Eye (tissue), 1 donor: ENCODE measurements around the gene LILRB3.
"Not testable (repeated sequence)": the region's sequence is repeated elsewhere in the genome, so short reads cannot be mapped to it uniquely, and the experiment has no call there.

Experiments
- DNase-seq: peaks from one replicate; pipeline ENCODE4 v3.0.0-alpha.2; 2015

The LILRB3 gene

DNA sequence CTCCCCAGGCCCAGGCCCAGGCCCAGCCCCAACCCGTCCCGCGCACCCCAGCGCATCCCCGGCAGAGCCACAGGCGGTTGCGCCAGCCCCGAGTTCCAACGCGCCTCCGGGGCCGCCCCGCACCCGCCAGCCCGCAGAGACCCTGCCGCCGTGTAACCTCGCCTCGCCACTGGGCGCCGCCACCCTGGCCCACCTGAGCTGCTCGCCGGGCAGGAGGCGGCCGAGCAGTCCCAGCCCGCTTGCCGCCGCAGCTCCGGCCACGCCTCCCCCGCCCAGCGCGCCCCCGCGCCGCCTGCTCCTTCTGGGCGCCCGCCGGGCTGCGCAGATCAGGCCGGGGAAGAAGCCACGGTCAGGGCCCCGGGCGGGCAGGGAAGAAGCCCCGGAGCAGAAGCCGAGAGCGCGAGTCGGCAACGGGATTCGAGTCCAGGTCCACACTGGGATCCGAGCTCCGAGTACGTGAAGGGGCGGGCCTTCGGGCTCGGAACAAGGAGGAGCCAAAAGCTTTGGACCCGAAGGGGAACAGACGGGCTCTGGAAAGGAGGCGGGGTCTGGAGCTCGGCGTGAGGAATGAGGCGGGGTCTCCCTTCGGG, 33.6 kb downstream of the LILRB3 start, which contains the start of gene MBOAT7:
Gene MBOAT7 (minus strand): TSS at position 436 of the 590 bp plus-strand sequence. CDS start 1,072 bp downstream, outside the sequence.
- DNase-seq: no peak

DNA sequence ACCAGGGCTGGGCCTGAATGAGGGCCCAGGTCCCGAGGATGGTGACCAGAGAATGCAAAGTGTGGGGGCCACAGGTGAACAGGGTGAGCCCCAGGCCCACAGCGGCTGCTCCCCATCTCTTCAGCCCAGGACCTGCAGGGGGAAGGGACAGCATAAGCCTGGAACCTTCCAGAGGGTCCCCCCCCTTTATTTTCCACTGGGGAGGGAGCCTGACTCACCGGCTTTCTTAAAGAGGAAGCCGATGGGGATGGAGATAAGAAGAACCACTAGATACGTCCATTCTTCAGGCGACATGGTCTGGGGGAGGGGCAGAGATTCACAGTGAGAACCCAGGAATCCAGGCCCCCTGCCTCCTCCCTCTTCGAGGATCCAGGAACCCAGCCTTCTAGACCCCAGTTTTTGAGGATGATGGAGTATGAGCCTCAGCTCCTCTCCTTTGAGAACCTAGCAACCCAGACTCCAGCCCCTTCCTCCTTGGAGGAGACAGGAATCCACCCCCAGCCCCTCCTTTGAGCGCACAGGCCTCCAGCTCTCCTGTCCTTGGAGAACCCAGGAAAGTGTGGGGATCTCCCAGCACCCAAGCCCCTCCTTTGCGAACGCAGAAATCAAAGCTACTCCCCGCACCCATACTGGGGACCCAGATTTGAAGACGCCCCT, 34.5 kb downstream of the LILRB3 start:
- peak; percentile 31 for DNase-seq

DNA sequence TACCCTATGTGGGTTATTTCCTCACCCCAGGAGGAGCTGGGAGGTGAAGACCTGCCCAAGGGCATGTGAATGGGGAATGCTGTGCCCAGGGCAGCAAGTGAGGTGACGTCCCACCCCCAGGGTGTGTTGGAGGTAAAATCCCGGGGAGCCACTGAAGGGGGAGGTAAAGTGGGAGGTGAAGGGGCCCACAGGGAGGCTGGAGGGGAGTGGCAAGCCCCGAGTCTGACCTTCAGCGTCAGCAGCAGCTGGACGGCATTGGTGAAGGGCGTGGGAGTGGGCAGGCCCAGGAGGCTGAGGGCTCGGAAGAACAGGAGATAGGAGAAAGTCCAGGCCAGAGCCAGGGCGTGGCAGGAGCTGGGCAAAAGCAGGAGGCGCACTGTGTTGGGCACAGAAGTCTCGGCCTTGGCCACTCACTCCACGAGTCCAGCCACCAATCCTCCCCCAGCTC, 35.8 kb downstream of the LILRB3 start:
- DNase-seq: no peak

DNA sequence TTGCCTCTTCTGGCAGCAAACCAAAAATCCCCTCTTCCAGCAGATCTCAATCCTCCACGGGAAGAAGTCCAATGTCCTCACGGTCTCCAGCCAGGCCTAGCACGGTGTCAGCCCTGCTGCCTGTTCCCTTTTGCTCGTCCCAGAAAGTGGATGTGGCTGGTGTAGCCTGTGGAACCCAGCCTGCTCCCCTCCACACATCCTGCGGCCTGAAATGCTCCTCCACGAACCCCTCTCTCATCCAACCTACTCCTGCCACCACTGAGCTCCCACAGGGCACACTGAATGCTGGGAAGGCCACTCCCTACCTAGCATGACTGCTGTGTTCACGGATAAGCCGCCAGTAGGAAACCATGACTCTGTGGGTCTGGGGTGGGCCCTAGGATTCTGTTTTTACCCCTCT, 36.5 kb downstream of the LILRB3 start:
- no peak for DNase-seq

DNA sequence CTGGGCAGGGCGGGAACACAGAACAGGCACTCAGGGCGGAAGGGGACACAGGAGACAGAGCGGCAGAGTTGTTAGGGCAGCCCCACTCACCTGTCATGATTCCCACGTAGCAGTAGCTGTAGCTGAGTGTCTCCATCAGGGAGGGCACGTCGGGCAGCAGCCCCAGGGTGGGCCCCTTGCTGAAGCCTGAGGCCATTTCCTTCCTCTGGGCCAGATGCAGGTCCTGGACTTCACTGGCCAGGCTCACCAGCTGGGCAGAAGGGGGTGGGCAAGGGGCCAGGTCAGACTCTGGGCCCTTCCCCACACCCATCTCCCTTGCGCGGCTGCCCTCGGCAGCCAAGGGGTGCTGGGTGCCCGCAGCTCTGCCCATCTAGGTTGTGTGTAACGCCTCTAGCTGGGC, 39.4 kb downstream of the LILRB3 start:
- no peak for DNase-seq

DNA sequence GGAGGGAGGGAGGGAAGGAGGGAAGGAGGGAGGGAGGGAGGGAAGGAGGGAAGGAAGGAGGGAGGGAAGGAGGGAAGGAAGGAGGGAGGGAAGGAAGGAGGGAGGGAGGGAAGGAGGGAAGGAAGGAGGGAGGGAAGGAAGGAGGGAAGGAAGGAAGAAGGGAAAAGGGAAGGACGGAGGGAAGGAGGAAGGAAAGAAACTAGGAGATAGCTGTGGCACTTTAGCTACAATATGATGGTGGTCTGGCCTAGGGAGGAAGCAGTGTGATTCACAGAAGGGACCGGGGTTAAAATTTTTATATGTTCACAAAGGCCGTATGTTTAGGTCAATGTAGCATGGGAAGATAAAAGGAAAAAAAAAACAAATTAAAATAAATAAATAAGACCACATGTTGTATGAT, 40.9 kb downstream of the LILRB3 start:
- not testable (repeated sequence) for DNase-seq

DNA sequence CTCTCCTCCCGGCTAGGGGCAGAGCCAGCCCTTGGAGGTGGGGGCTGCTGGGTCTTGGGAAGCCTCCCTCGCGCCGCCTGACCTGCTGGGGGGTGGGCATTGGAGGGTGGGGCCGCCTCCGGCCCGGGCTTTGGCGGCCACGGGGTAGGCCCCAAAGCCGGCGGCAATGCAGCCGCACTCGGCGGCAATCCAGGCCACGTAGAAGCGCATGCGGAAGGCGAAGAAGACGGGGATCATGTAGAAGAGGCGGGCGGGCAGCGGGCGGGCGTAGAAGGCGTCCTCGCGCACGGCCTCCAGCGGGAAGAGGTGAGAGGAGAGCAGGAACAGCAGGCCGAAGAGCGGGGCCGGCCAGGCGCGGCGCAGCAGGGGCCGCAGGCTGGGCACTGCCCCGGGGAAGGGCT, 42.1 kb downstream of the LILRB3 start:
- no peak for DNase-seq

DNA sequence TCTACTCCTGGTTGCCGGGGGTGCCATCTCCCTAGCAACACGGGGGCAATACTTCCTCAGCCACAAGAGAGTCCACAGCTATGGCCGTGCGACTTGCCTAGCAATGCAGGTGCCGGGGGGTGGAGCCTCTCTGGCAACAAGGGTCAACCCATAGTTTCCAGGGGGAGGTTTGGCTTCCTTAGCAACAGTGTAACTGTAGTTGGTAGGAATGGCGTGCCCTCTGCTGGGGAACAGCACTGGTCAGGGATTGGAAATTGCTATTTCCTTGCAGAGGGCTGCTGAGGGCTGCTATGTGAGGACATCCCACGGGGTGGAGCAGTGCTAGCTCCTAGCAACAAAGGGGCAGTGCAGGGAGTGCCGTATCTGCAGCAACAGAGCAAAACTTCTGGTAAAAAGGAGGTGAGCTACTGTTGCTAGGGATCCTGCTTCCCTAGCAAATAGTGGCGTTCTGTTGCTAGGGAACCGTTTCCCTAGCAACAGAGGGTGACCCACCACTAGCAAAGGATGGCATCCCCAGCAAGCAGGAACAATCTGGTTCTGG, 42.8 kb downstream of the LILRB3 start:
- DNase-seq: peak; percentile 94

DNA sequence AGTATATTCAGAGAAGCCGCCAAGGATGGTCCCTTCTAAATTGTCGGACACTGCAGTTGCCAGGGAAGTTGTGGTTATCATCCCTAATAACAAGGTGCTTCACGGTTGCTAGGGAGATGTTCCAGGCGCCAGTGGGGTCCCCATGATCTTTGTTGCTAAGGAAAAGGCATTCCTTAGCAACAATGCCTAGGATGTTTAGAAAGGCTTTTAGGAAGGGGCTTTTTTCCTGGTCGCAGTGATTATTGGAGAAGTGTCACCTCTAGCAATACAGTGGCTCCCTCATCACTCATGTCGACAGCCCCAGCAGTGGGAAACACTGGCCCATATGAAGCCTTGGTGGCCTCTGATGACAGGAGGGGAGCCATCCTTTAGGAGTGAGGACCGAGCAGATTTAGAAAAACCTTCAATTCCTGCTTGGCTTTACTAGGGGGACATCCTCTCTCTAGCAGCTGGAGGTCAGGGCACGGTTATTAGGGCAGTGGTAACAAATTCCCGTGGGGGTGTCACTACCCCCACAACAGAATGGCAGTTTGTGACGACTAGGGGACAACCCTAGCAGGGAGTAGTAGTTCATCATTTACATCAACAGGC, 43.5 kb downstream of the LILRB3 start:
- DNase-seq: no peak

DNA sequence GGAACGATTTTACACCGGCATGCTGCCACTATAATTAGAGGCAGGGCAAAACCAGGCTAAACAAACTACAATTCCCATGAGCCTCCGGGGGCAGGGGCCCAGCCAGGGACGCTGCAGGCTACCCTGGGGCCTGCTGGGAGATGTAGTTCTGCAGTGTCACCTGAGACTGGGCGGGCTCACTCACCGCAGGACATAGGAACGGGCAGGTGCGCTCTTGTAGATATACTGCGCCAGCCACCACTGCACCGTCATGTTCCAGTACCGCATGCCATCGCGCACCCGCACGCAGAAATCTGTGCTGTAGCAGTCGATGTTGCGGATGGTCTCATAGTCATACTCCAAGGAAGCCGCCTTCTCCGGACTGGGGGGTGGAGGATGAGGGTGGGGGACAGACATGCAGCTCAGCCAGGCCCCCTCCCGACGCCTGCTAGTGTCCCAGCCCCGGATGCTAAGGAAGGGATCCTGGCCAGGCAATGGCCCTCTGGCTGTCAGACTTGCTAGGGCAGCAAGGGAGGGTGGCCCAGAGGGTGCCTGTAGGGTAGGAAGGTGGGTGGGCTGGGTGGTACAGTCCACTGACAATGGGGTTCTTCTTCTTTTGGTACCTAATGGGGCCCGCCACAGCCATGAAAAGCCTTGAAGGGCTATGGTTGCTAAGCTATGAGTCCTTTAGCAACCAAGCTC, 44.1 kb downstream of the LILRB3 start:
- DNase-seq: peak; percentile 69

DNA sequence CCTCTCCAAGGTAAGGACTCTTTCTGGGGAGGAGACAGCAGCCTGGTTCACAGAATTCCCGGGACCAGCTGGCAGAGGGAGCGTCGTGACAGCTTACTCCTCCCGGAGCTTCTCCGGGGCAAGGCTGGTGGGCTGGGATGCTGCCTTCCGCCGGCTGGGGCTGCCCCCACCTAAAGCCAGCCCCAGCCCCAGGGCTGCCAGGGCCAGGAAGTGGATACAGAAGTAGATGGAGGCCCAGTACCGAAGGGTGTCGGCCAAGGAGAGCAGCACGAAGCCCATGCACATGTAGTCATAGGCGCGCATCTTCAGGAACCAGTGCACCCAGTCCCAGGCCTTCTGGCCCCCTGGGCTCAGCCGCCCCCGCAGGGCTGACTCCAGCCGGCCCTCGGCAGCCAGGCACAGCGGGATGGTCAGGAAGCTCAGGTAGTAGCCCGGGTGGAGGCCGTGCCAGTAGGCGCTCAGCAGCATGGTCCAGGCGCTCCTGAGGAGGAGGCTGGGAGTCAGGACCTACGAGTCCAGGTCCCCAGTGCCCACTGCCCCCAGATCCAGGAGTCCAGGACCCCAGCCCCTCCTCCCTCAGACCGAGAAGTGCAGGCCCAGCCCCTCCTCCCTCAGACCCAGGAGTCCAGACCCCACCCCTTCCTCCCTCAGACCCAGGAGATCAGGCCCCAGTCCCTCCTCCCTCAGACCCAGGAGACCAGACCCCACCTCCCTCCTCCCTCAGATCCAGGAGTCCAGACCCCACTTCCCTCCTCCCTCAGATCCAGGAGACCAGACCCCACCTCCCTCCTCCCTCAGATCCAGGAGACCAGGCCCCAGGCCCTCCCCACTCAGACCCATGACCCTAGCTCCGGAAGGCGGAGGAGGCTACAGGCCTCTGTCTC, 48.6 kb downstream of the LILRB3 start:
- DNase-seq: no peak

DNA sequence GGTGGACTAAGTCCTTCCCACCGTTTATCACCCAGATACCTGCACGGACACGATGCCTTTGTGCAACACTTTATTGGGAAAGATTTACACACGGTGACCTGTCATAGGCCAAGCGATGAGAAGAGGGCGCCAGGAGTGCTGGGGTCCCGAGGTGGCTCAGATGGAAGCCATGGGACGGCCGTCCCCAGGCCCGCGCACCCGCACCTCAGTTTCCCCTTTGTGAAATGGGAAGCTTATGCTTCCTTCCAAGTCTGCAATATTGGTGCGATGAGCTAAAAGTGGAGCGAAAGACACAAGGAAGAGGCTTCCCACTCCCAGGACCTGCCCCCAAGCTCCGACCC, 49.5 kb downstream of the LILRB3 start:
- DNase-seq: no peak

DNA sequence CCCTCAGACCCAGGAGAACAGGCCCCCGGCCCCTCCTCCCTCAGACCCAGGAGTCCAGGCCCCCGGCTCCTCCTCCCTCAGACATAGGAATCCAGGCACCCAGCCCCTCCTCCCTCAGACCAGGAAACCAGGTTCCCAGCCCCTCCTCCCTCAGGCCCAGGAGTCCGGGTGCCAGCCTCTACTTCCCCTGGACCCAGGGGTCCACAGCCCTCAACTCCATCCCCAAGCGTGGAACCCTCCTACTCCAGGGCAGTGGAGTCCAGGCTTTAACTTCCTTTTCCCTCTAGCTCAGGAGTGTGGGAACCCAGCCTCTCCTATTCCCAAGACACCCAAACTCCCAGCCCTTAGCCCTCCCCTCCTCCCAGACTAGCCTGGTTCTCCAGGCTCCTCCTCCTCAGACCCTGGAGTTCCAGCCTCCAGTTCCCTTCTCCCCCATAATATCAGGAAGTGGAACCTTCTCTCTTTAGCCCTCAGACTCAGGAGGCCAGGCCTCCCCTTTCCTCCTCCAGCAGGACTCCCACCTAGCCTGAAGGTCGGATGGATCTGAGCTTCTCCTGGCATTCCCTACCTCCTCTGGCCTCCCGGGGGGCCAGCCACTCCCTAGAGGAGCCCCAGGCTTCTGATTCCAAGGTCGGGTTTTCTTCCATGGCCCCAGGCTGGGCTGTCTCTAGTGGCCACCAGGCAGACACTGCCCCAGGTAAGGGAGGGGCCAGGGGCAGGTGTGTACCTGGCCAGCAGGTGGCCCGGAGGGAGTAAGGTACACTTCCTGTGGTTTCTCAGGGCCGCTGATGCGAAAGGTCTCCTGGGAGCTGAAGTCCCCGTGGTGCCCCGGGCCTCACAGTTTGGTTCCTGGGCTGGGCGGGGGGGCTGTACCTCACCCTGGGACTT, 50.1 kb downstream of the LILRB3 start, which contains the start of gene TMC4:
Gene TMC4 (minus strand): TSS at position 690 of the 888 bp plus-strand sequence. CDS start 43 bp downstream, at position 647.
- peak; percentile 9 for DNase-seq

DNA sequence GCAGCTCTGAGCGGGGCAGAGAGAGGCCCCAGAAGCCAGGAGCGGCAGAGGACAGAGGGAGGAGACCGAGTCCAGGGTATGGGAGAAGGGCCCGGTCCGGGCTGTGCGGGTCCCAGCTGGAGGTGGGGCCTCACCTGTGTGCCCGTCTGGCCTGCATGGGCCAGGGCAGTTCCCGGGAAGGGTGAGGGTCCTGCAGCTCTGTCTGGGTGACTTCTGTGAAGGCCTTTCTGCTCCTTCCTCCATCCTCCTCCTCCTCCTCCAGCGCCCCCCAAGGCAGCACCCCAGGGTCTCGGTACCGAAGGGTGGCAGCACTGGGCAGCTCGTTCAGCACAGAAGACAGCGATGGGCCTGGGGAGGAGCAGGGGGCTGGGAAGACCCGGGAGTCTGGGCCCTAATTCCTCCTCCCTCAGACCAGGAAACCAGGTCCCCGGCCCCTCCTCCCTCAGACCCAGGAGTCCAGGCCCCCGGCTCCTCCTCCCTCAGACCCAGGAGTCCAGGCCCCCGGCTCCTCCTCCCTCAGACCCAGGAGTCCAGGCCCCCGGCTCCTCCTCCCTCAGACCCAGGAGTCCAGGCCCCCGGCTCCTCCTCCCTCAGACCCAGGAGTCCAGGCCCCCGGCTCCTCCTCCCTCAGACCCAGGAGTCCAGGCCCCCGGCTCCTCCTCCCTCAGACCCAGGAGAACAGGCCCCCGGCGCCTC, 50.9 kb downstream of the LILRB3 start:
- not testable (repeated sequence) for DNase-seq

DNA sequence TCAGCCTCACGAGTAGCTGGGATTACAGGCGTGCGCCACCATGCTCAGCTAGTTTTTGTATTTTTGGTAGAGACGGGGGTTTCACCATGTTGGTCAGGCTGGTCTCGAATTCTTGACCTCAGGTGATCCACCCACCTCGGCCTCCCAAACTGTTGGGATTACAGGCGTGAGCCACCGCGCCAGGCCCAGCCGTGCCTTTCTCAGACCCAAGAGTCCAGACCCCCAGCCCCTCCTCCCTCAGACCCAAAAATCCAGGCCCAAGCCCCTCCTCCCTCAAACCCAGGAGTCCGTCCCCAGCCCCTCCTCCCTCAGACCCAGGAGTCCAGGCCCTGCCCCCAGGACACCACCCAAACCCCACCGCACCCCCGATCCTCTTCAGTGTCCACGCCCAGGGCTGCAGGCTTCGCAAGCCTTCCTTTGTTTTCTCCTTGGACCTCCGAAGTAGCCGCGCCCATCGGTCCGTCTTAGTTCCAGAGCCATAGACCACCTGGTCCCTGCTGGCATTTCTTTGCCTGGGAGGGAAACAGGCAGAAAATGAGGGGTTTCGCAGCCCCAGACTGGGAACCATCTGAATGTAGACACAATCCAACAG, 53.6 kb downstream of the LILRB3 start:
- DNase-seq: no peak

DNA sequence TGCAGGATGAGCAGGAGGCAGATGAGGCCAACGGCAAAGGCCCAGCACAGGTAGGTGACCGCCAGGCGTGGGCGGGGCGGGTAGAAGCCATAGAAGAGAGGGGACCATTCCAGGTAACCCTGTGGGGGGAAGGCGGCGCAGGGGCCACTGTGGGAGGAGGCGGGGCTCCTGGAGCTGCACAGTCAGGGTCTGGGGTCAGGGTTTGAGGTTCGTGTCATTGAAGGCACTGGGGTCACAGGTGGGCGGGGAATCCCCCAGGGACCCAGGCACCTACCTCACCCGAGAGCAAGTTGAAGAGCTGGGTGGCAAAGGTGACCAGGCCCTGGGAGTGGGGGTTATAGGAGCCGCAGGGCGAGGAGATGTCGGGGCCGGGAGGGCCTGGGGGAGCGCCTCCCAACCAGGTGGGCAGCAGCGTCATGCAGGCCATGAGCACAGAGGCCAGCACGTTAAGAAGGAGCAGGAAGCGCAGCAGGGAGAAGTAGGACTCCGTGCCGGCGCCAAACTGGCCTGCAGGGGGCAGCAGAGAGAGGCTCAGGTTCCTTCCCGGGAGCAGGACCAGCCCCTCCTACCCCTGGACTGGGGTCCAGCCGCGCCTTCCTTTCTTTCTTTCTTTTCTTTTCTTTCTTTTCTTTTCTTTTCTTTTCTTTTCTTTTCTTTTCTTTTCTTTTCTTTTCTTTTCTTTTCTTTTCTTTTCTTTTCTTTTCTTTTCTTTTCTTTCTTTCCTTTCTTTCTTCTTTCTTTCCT, 54.5 kb downstream of the LILRB3 start:
- DNase-seq: peak; percentile 96
